Spleen (tissue), 7 donors: ENCODE results near the gene AGRN.

Source experiments
- CTCF ChIP-seq, 11 experiments: fragments of 200-600 bp in 7 of 11; fragments of 450-650 bp in 4 of 11; sonication (generic) in 4 of 11; IDR thresholded peaks in 8 of 11; conservative IDR thresholded peaks in 3 of 11; 1 replicate in 7 of 11; 2 replicates in 4 of 11; pipeline versions ENCODE4 v1.4.0 to v1.8.0; 2016 to 2021; ENCODE audit warnings: antibody characterized with exemption in 11 of 11, inconsistent platforms in 4 of 11, mild to moderate bottlenecking in 1 of 11
- POLR2AphosphoS5 ChIP-seq, 3 donors: sonication (generic); formaldehyde crosslinking; IDR thresholded peaks; one replicate each; pipeline ENCODE4 v1.5.1; 2017; ENCODE audit warnings: antibody characterized with exemption in 3 of 3
- donor health status: DM: no; HTN: no; CAD: no; lungs with moderate emphysema.
- donor health status: DM: no; HTN: no; CAD: no.
- donor health status: DM: no; HTN: no; CAD: no.

DNA sequence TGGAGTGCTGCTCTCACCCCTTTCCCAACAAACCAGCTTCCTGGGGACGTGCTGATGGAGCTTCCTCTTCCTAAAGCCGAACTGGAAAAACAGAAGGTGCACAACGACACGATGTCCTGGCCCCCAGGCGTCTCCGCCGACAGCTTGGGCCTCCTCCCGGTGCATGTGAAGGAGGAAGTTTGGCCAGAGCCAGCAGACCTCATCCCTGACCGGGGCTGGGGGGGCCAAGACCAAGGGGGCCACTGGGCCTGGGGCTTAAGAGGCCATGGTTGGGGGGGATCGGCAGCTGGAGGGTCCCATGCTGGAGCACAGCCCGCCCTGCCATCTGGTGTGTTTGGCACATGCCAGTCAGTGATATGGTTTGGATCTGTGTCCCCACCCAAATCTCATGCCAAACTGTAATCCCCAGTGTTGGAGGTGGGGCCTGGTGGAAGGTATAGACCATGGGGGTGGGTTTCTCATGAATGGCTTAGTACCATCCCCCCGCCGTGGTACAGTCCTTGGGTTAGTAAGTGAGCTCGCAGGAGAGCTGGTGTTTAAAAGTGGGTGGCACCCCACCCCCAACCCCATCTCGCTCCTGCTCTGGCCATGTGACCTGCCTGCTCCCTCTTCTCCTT lies 26.4 kb upstream of the AGRN start:
- TF ChIP-seq POLR2AphosphoS5 (IDR thresholded peaks at IDR 0.05) (no peak), CTCF (IDR thresholded peaks at IDR 0.05 in 8 of 11, conservative IDR thresholded peaks at IDR 0.05 in 3 of 11) (no peak)
